ENCODE measurements around the gene APOD.

Gene APOD

GRCh38 chr3:195553268-195553667 lies 30.5 kb downstream of the APOD start:
- DNase-seq (ENCODE audit: low spot score), result no peak

GRCh38 chr3:195551381-195551978 lies 32.3 kb downstream of the APOD start:
- no peak for DNase-seq (ENCODE audit: low spot score)

GRCh38 chr3:195550723-195551122 lies 33.0 kb downstream of the APOD start:
- DNase-seq (ENCODE audit: low spot score), result no peak

GRCh38 chr3:195549931-195550519 lies 33.7 kb downstream of the APOD start:
- no peak for DNase-seq (ENCODE audit: low spot score)

- no peak for DNase-seq (ENCODE audit: low spot score)
These were observed 34.8 kb downstream of the APOD start for GRCh38 chr3:195548987-195549386.

- DNase-seq (ENCODE audit: low spot score), result no peak
These were observed 35.2 kb downstream of the APOD start for GRCh38 chr3:195548501-195548900.

GRCh38 chr3:195548006-195548405 lies 35.7 kb downstream of the APOD start:
- no peak for DNase-seq (ENCODE audit: low spot score)

GRCh38 chr3:195546130-195546560 lies 37.6 kb downstream of the APOD start:
- peak; percentile 84 for DNase-seq (ENCODE audit: low spot score)

- no peak for DNase-seq (ENCODE audit: low spot score)
These were observed 39.1 kb downstream of the APOD start for GRCh38 chr3:195544634-195545033.

- no peak for DNase-seq (ENCODE audit: low spot score)
These were observed 39.6 kb downstream of the APOD start for GRCh38 chr3:195544230-195544536.

GRCh38 chr3:195543500-195544229 lies 40.1 kb downstream of the APOD start:
- DNase-seq (ENCODE audit: low spot score), result no peak

GRCh38 chr3:195542698-195543499 lies 40.8 kb downstream of the APOD start, which contains the start of gene PPP1R2:
TSS of gene PPP1R2 (minus strand) at chr3:195543325. CDS start at chr3:195543025, 300 bp downstream.
- peak; percentile 99 for DNase-seq (ENCODE audit: low spot score)

- DNase-seq (ENCODE audit: low spot score), result no peak
These were observed 41.4 kb downstream of the APOD start for GRCh38 chr3:195542316-195542697.

GRCh38 chr3:195540511-195540910 lies 43.2 kb downstream of the APOD start:
- DNase-seq (ENCODE audit: low spot score), result no peak

- DNase-seq (ENCODE audit: low spot score), result no peak
These were observed 43.7 kb downstream of the APOD start for GRCh38 chr3:195540027-195540426.

GRCh38 chr3:195539479-195539878 lies 44.3 kb downstream of the APOD start:
- DNase-seq (ENCODE audit: low spot score), result no peak

GRCh38 chr3:195537995-195538394 lies 45.7 kb downstream of the APOD start:
- DNase-seq (ENCODE audit: low spot score), result no peak

GRCh38 chr3:195535293-195535692 lies 48.4 kb downstream of the APOD start:
- no peak for DNase-seq (ENCODE audit: low spot score)

- no peak for DNase-seq (ENCODE audit: low spot score)
These were observed 50.9 kb downstream of the APOD start for GRCh38 chr3:195532834-195533233.

- DNase-seq (ENCODE audit: low spot score), result no peak
These were observed 51.4 kb downstream of the APOD start for GRCh38 chr3:195532345-195532744.

- DNase-seq (ENCODE audit: low spot score), result no peak
These were observed 52.1 kb downstream of the APOD start for GRCh38 chr3:195531683-195532082.

GRCh38 chr3:195526492-195526891 lies 57.2 kb downstream of the APOD start:
- DNase-seq (ENCODE audit: low spot score), result no peak

All from AG20443 (cell line).